HG02973 (cell line): ENCODE measurements around the gene ALDH1A2.
"Not testable (repeated sequence)": the region's sequence is repeated elsewhere in the genome, so short reads cannot be mapped to it uniquely, and the experiment has no call there.

ENCODE experiments used
- ATAC-seq: cut with Tn5 transposase; IDR thresholded peaks from one replicate; pipeline ENCODE4 v1.9.1; 2021; ENCODE audit warnings: moderate library complexity; ENCODE audit not compliant: unreplicated experiment

ALDH1A2 gene

DNA sequence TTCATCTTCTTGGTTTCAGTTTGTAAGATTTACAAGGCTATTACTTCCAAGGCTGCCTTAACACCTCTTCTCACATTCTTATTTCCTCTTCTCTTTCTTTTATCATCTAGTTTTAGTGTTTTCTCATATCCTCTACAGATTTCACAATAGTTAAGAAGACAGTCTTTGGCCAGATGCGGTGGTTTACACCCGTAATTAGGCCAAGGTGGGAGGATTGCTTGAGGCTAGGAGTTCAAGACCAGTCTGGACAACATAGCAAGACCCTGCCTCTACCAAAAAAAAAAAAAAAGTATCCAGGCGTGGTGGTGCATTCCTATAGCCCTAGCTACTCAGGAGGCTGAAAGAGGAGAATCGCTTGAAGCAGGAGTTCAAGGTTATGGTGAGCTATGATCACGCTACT is 3.5 kb upstream of the ALDH1A2 start:
- no peak for ATAC-seq

DNA sequence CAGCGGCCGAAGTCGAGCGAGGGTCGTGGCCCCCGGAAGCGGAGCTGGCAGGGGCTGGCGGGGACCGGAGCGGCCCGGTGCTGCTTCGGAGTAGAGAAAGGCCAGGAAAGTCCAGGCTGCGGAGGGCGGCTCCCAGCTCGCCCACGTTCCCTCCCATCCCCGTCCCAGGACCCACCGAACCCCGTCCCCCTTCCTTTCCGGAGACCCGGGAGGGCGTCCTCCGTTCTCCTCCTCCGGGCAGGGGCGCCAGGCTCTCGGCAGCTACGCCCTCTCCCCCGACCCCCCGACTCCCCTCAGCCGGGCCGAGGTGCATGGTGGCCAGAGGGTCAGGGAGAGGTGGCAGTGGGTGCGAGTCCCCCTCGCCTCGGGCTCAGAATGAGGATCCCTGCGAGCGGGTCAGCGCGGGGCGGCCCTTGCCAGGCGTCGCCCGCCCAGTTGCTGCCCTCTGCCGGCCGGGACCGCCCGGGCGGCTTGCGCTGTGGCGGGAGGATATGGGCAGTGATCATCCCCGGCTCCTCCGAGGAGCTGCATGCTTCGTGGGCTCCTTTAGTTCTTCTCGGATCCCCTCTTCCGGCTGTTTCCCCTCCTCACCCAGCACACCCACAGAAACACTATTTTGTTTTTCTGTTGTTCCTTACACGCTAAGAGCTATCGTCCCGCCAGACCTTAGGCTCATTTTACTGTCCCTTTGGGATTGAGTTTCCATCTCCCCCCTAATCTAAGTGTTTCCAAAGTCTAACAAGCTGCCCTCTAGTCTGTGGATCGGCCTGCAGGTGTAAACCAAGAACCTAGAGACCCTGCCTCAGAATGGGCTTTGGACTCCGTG is 744 bp upstream of the ALDH1A2 start:
- no peak for ATAC-seq

DNA sequence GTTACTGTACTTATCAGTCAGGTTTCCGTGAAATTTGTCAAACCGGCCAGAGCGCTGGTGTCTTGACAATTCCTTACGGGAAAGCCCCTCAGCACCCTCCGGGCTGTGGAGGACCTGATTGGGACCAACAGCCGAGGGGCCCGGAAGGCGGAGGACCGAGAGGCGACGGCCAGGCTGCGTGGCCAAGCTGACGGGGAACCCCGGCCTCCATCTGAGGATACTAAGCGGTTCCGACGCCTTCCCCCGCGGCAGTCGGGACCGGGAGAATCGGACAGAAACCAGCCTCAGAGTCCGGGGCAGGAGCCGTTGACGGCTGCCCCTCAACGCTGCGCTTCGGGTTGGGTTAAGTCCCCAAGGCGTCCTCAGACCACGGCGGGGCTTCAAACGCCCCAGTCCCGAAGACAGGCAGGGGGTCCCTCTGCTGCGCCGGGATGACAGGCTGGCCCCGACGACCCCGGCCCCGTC is 499 bp downstream of the ALDH1A2 start:
- ATAC-seq, result no peak

DNA sequence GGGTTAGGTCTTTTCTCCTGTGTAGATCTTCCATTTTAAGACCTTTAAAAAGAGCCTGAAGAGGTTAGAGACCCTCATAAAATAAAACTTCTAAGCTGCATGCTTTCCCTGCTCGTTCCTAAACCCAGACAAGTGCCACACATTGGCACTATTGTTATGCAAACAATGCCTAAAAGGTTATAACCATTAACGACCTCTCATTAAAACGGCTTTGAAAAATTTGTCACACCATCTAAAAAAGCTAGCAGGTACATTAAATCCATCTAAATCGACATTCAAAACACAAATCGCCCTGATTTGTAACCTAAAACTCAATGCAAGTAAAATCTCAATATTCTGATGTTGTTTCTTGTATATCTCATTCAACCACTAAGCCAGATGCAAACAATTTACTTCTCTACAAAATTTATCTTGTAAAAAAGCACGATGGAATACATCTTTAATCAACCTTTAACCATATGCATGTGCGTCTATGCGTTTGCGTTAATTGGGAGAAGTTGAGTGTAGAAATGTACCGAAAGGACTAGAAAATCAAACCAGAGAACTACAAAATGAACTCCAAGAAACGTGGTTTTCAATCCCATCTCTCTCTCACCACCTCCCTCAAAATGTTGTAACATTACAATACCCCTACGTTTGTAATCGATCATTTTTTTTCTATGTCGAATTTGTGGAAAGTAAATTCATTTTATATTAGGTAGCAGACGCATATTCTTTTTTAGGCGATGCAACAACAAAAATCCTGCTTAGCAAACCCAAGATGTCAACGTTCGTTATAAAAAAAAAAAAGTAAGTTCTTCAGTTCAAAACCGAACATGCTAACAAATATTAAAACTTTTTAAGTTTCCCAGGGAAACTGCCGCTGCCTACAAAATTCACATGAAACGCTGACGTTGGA is 1.2 kb downstream of the ALDH1A2 start:
- no peak for ATAC-seq

DNA sequence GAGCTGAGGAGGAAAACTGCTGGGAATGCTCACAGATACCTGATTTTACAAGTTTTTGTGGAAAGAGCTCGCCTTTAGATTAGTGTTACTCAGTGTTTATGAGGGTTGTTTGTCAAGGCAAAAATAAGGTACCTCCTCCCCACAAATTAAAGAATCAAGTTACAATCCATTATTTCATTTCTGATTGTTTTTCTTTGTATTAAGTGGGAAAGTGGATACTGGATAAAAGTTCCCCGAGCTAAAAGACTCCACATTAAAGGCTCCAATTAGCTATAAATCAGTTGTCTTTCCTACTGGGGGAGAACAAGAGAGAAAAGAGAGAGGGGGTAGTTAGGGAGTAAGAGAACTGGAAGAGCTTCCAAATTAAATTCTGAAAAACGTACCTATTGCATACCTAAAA is 1.9 kb downstream of the ALDH1A2 start:
- no peak for ATAC-seq

GRCh38 chr15:58062983-58063382 is 2.5 kb downstream of the ALDH1A2 start:
- no peak for ATAC-seq

- no peak for ATAC-seq
Measured at GRCh38 chr15:58062175-58062574, 3.3 kb downstream of the ALDH1A2 start.

DNA sequence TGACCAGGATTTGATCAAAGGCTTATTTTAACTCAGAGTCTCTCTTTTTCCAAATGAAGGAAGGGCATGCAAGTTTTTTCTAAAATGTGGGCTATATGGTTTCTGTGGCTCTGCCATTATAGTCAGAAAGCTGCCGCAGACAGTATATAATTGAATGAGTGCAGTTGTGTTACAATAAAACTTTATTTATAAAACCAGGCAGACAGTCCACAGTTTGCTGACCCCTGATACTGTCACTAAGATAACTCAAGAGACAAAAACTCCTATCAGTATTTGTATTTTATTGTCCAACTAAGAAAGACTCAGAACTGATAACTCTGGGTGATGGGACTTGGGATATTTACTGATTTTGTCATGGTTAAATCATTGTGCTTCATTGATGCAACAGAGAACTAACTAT is 4.9 kb downstream of the ALDH1A2 start:
- ATAC-seq, result no peak

GRCh38 chr15:58058729-58059128 is 6.8 kb downstream of the ALDH1A2 start:
- no peak for ATAC-seq

DNA sequence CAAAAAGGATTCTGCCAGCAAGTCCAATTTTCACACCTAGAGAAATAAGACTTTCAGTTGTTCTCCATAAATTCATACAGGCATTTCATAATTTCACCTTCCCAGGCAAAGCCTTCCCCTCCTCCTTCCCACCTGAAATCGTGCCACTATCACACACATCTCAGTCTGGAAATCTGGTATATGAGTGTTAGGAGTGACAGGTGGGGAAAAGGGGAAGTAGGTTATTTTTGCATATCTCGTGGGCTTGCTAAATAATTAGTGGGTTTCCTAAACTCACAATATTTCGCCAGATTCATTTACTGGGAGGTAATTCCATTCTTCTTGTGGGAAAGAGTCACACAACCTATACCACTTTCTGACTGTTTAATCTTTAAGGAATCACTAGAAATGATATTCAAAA is 7.4 kb downstream of the ALDH1A2 start:
- no peak for ATAC-seq

DNA sequence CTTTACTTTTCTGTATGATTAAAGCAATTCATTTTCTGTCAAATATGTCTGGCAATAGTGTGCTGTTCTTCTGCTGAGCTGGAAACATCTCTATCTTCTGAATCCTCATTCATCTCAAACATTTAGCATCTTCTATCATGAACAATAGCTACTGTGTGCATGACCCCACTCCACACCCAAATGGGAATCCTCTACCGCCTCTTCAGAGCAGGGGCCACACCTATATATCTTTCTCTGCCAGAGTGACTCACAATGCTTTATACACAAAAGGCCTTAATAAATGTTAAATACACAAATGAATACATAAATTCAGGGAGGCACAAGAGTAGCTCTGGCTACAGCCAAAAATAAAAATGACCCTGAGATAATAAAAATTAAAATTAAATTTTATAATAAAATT is 8.0 kb downstream of the ALDH1A2 start:
- ATAC-seq, result no peak

DNA sequence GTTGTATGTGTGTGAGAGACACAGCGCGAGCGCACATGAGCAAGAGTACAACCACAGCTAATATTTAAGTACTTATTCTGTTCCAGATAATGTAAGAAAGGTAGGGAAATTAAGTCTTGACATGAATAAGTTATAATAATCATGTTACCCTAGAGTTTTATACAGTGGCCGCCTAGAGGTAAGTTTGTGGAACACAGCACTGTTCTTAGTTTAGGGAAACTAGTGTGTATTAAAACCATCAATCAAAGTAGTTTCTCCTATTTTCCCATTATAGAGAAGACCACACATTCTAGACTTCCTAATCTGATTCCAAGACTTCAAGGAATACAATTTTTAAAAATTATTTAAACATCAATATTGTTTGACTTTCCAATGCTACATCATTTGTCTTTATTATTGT is 9.5 kb downstream of the ALDH1A2 start:
- no peak for ATAC-seq

DNA sequence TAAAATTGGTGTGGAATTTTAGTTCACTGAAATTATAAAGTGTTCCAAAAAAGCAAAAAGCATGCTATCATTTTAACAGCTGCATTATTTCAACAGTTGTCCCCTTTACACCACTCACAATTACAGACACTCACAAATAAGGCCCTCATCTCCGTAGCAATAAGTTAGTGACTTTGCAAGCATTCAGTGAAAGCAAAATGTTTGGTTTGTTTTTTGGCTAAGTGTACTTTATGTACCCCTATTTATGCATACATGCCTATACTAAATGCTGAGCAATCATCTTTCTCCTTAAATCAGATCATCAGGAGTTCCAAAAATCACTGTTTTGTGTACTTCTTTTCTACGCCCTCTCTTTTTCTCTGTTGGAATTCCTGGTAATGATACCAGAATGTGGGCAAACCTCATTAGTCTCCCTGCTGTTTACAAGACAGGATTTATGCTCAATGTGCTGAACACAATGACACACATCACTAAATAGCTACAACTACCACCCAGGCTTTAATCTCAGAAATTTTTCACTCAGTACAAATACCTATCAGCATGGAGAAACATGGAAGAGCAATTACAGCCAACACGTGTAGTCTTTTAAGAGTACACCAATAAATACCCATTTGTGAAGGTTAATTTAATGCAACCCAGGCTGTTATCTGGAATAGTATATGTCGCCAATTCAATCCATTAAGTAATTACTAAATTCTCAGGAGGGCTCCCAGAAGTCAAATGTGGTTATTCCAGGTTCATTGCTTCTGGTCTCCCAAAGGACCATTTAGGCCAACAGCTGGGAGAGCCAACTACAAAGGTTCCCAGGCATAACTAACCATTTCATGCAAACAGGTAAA is 12.0 kb downstream of the ALDH1A2 start:
- ATAC-seq, result no peak

- no peak for ATAC-seq
Measured at GRCh38 chr15:58052334-58052733, 13.2 kb downstream of the ALDH1A2 start.

DNA sequence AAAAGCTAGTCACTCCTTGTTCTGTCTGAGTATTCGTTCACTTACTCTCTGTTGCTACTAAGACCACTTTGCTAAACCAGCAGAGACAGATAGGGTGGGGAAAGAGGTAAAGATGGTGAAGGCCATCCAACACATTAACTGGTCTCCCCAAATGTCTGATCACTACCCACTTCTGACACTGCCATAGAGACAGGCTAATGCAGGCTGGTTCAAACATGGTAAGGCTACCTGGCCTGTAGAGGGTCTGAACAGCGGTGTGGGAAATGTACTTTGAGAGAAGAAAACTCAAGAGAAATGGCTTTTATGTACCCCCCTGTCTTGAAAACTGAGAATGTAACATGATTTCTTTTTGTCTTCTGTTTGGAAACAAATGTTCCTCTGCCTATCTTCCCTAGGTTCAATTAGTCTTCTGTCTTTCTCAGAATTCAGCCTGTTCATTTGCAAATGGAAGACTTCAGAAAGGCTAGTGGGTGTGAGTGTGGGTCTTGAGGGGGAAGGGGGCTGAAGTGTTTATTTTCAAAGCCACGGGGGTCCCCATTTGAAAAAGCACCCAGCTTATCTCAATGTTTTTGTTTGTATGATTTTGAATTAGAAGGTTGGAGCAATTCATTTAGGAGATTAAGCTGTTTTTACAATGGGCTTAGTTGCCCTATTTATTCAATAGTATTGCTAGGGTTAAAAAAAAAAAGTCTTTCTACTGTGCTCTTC is 15.8 kb downstream of the ALDH1A2 start:
- no peak for ATAC-seq

- no peak for ATAC-seq
Measured at GRCh38 chr15:58048261-58048660, 17.2 kb downstream of the ALDH1A2 start.

DNA sequence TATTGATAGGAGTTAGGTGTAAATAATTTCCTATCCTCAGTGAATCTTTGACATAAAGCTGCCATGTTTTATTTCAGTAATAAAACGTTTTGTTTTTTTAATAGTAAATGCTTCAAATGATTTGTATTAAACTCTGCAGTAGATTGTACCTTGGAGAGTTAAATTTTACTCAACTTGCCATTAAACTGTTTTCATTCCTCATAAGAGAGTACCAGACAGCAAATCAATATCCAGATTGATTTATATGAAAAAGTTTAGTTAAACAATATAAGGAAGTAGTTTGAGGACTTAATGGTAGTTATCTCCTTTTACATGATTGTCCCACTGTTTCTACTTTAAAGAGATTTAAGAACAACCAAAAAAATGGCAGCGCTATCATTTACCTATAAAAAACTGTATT is 18.4 kb downstream of the ALDH1A2 start:
- ATAC-seq, result no peak

DNA sequence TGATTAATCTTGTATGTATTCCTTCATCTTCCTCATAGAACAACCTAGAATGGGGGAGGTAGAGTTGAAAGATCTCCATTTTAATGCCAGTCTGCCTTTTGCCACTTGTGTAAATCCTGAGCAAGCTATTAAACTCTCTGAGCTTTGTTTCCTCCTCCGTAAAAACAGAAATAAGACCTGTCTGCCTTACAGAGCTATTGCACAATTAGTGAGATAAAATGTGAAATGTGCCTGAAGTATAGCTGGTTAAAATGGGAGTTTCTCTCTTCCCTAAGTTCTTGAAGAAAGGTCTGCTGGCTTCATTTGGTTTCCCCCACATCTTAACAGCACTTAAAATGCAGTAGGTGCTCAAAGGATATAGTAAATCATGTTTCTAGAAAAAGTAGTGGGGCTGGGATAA is 19.0 kb downstream of the ALDH1A2 start:
- no peak for ATAC-seq

DNA sequence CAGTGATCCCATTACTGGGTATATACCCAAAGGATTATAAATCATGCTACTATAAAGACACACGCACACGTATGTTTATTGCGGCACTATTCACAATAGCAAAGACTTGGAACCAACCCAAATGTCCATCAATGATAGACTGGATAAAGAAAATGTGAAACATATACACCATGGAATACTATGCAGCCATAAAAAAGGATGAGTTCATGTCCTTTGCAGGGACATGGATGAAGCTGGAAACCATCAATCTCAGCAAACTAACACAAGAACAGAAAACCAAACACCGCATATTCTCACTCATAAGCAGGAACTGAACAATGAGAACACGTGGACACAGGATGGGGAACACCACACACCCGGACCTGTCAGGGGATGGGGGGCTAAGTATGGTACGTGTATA is 20.1 kb downstream of the ALDH1A2 start:
- ATAC-seq, result not testable (repeated sequence)

DNA sequence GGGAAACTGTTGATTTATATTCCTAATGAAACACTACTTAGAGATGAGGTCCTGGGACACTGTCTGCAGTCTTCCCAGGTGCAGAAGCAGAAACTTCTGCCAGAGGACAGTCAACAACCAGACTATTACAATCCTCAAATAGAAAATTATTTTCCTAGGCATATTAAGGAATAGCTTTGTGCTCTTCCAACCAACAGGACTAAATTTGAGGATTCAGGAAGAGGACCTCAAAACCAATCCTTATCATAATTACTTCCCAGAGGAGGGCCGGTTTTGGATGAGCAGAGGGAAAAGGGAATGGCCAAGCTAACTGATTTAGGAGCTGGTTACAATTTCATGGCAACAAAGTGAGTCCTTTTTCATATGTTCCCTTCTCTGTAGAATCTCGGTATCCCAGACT is 21.0 kb downstream of the ALDH1A2 start:
- ATAC-seq, result no peak
